Fibroblast of lung (primary cell): ENCODE data around the gene PCLO. TPM values are rescaled to one million over a fixed set of nuclear protein-coding genes. Genes with fewer than 3 reads are reported as not detected.
A peak's percentile ranks its signal among the peaks of the same experiment; 100 is the strongest.

Experiments
- DNase-seq, 2 donors: peaks; one replicate each; pipeline versions ENCODE4 v3.0.0 to v3.0.0-alpha.2; 2010; ENCODE audit warnings: low read depth in 2 of 2
- H2AFZ ChIP-seq: 2 replicates; pipeline ENCODE4 v1.5.1; 2012; ENCODE audit warnings: low read length, control low read depth, inconsistent platforms
- H3K27ac ChIP-seq: 2 replicates; pipeline ENCODE4 v1.5.1; 2011; ENCODE audit warnings: low read length, control low read depth; ENCODE audit not compliant: insufficient read depth
- H3K27me3 ChIP-seq: 2 replicates; pipeline ENCODE4 v1.5.1; 2011; ENCODE audit warnings: mild to moderate bottlenecking, low read length; ENCODE audit not compliant: control insufficient read depth, insufficient read depth
- H3K36me3 ChIP-seq: 2 replicates; pipeline ENCODE4 v1.5.1; 2011; ENCODE audit warnings: low read length; ENCODE audit not compliant: control insufficient read depth, insufficient read depth
- H3K4me1 ChIP-seq: 2 replicates; pipeline ENCODE4 v1.5.1; 2011; ENCODE audit warnings: low read length; ENCODE audit not compliant: control insufficient read depth, insufficient read depth; ENCODE audit errors: extremely low read depth
- H3K4me2 ChIP-seq: 2 replicates; pipeline ENCODE4 v1.5.1; 2011; ENCODE audit warnings: low read length, control low read depth; ENCODE audit not compliant: insufficient read depth; ENCODE audit errors: extremely low read depth
- H3K4me3 ChIP-seq, 4 experiments: fragments of 200-600 bp in 1 of 4; sonication (generic) in 1 of 4; replicated peaks in 1 of 4; 2 replicates each; pipeline ENCODE4 v1.5.1; 2011 to 2016; ENCODE audit warnings: low read length in 4 of 4, low read depth in 3 of 4, mild to moderate bottlenecking in 3 of 4, control low read depth in 2 of 4, inconsistent platforms in 1 of 4, mixed read lengths in 1 of 4; ENCODE audit not compliant: insufficient read depth in 1 of 4; ENCODE audit errors: control extremely low read depth in 1 of 4
- H3K79me2 ChIP-seq: 2 replicates; pipeline ENCODE4 v1.5.1; 2012; ENCODE audit warnings: mild to moderate bottlenecking, low read length, inconsistent platforms; ENCODE audit not compliant: control insufficient read depth, insufficient read depth
- H3K9ac ChIP-seq: 2 replicates; pipeline ENCODE4 v1.5.1; 2011; ENCODE audit warnings: mild to moderate bottlenecking, low read length, control low read depth; ENCODE audit not compliant: insufficient read depth
- H3K9me3 ChIP-seq: 2 replicates; pipeline ENCODE4 v1.5.1; 2012; ENCODE audit warnings: low read depth, low read length; ENCODE audit not compliant: control insufficient read depth, insufficient read depth
- H4K20me1 ChIP-seq: 2 replicates; pipeline ENCODE4 v1.5.1; 2011; ENCODE audit warnings: low read length; ENCODE audit not compliant: control insufficient read depth, insufficient read depth; ENCODE audit errors: extremely low read depth
- CTCF ChIP-seq, 2 donors: IDR thresholded peaks in 1 of 2; conservative IDR thresholded peaks in 1 of 2; 1 replicate in 1 of 2; 2 replicates in 1 of 2; pipeline ENCODE4 v1.5.1; 2011 to 2012; ENCODE audit warnings: low read length in 2 of 2, control low read depth in 1 of 2, inconsistent platforms in 1 of 2, low read depth in 1 of 2, mild to moderate bottlenecking in 1 of 2
- EZH2 ChIP-seq: IDR thresholded peaks from 2 replicates; pipeline ENCODE4 v1.5.1; 2012; ENCODE audit warnings: low read length, control low read depth, mild to moderate bottlenecking; ENCODE audit errors: missing control alignments
- polyA plus RNA-seq, 2 donors: library from polyadenylated mRNA; depleted of rRNA in 1 of 2; stranded (reverse) in 1 of 2; unstranded in 1 of 2; fragments of >200 nt; gene quantifications; 2 replicates each; pipeline ENCODE4 v1.2.1, GENCODE V29; 2011 to 2012; ENCODE audit warnings: missing spikeins in 1 of 2
- total RNA-seq: library from RNA; depleted of rRNA; stranded (reverse); fragments of >200 nt; gene quantifications from 2 replicates; pipeline ENCODE4 v1.2.1, GENCODE V29; 2014

PCLO gene
- total and polyA plus RNA-seq, 2 donors (not counting 1 experiment from before 2014, with no cell fraction given): 0.03 to 0.17 TPM

GRCh38 chr7:83117466-83117865 is 45.2 kb downstream of the PCLO start:
- DNase-seq: no peak
- TF ChIP-seq EZH2 (no peak), CTCF (conservative IDR thresholded peaks at IDR 0.05 in 1 of 2, IDR thresholded peaks at IDR 0.05 in 1 of 2; ENCODE audit: low read depth in 1 of 2, low read length in 2 of 2) (no peak)

GRCh38 chr7:83111391-83111790 is 51.3 kb downstream of the PCLO start:
- Histone ChIP-seq H3K4me3 (no peak overlapping the region), H3K4me2 (no peak overlapping the region), H3K27ac (no peak overlapping the region), H3K4me1 (no peaks in the 10 kb centered on the region), H3K36me3 (no peaks in the 10 kb centered on the region), H3K27me3 (no peaks in the 10 kb centered on the region), H3K9me3 (no peaks in the 10 kb centered on the region), H2AFZ (no peak overlapping the region), H4K20me1 (no peaks in the 10 kb centered on the region), H3K79me2 (no peaks in the 10 kb centered on the region), H3K9ac (no peak overlapping the region)
- no peak for TF ChIP-seq CTCF (conservative IDR thresholded peaks at IDR 0.05 in 1 of 2, IDR thresholded peaks at IDR 0.05 in 1 of 2; ENCODE audit: low read depth in 1 of 2, low read length in 2 of 2)
- TF ChIP-seq EZH2: no peak
- DNase-seq: peak in 1 of 2 donors; percentile 72

More at GRCh38 chr7:83117466-83117865, 45.2 kb downstream of the PCLO start:
- Histone ChIP-seq H2AFZ (no peak overlapping the region), H4K20me1 (no peaks in the 10 kb centered on the region), H3K9ac (no peak overlapping the region), H3K27ac (no peak overlapping the region), H3K4me3 (no peak overlapping the region), H3K27me3 (no peaks in the 10 kb centered on the region), H3K36me3 (no peaks in the 10 kb centered on the region), H3K79me2 (no peaks in the 10 kb centered on the region), H3K4me1 (no peaks in the 10 kb centered on the region), H3K9me3 (no peaks in the 10 kb centered on the region), H3K4me2 (no peak overlapping the region)

GRCh38 chr7:83109352-83109751 is 53.3 kb downstream of the PCLO start:
- Histone ChIP-seq H3K79me2 (no peaks in the 10 kb centered on the region), H3K9me3 (no peaks in the 10 kb centered on the region), H3K4me2 (no peak overlapping the region), H3K9ac (no peak overlapping the region), H3K27ac (no peak overlapping the region), H4K20me1 (no peaks in the 10 kb centered on the region), H3K27me3 (no peaks in the 10 kb centered on the region), H3K4me3 (no peak overlapping the region), H3K36me3 (no peaks in the 10 kb centered on the region), H2AFZ (no peak overlapping the region), H3K4me1 (no peaks in the 10 kb centered on the region)
- no peak for DNase-seq
- TF ChIP-seq CTCF (conservative IDR thresholded peaks at IDR 0.05 in 1 of 2, IDR thresholded peaks at IDR 0.05 in 1 of 2; ENCODE audit: low read depth in 1 of 2, low read length in 2 of 2) (no peak), EZH2 (no peak)
